ENCODE results near the gene TIGD7. TPM values are rescaled to one million over a fixed set of nuclear protein-coding genes. Genes with fewer than 3 reads are reported as not detected.
A peak's percentile ranks its signal among the peaks of the same experiment; 100 is the strongest.

The TIGD7 gene
- total and polyA plus RNA-seq, 3 donors from 2014 or later, result 12.7 to 22.6 (median 17.5) TPM

GRCh38 chr16:3317315-3317999, 12.2 kb upstream of the TIGD7 start:
- Histone ChIP-seq H3K36me3 (ENCODE audit: low read depth, missing control alignments) (no peaks in the 10 kb centered on the region), H3K4me1 (no peaks in the 10 kb centered on the region), H3K27me3 (no peaks in the 10 kb centered on the region), H3K4me3 (no peak overlapping the region), H3K27ac (no peak overlapping the region), H3K9me3 (no peaks in the 10 kb centered on the region)
- no peak for TF ChIP-seq CTCF (IDR thresholded peaks at IDR 0.05)
- TF ChIP-seq POLR2A (IDR thresholded peaks at IDR 0.05), result no peak
- intact Hi-C loops (cut with DNase I; ENCODE audit: low total_unique reads), result loop anchor here (10.0 kb wide), 1 partner anchor 67 kb away; no protein-coding TSS in a partner anchor
- DNase-seq, result no peak
- WGBS, 2 donors, result 99% methylated on average over 3 of the region's 3 CpGs

- no peaks in the 10 kb centered on the region for H3K36me3 ChIP-seq (ENCODE audit: low read depth, missing control alignments)
- TF ChIP-seq POLR2A (IDR thresholded peaks at IDR 0.05) (no peak), CTCF (IDR thresholded peaks at IDR 0.05) (no peak)
- no peak for DNase-seq
- H3K9me3 ChIP-seq, result no peaks in the 10 kb centered on the region
- WGBS, 2 donors, result 92 to 93% methylated on average over 4 of the region's 4 CpGs
- H3K4me3 ChIP-seq, result no peak overlapping the region
- peaks cover 3% of the 10 kb centered on the region for H3K4me1 ChIP-seq
- H3K27me3 ChIP-seq, result no peaks in the 10 kb centered on the region
- H3K27ac ChIP-seq, result no peak overlapping the region
- intact Hi-C loops (cut with DNase I; ENCODE audit: low total_unique reads), result loop anchor here (10.0 kb wide), 1 partner anchor 73 kb away; no protein-coding TSS in a partner anchor
Measured at GRCh38 chr16:3311496-3311895, 6.3 kb upstream of the TIGD7 start.

GRCh38 chr16:3306078-3306477, 848 bp upstream of the TIGD7 start:
- Histone ChIP-seq H3K27ac (peak overlapping the region; percentile 75 to 85), H3K4me1 (peaks cover 9% of the 10 kb centered on the region), H3K4me3 (peak overlapping the region; percentile 74 to 77), H3K27me3 (no peaks in the 10 kb centered on the region), H3K9me3 (no peaks in the 10 kb centered on the region), H3K36me3 (ENCODE audit: low read depth, missing control alignments) (no peaks in the 10 kb centered on the region)
- intact Hi-C loops (cut with DNase I; ENCODE audit: low total_unique reads), result no loop called here
- no peak for DNase-seq
- 41 to 47% methylated on average over 11 of the region's 11 CpGs for WGBS, 2 donors
- TF ChIP-seq POLR2A (IDR thresholded peaks at IDR 0.05), result no peak
- no peak for TF ChIP-seq CTCF (IDR thresholded peaks at IDR 0.05)

- 40 to 64% methylated on average over 4 of the region's 4 CpGs for WGBS, 2 donors
- Histone ChIP-seq H3K4me1 (peaks cover 9% of the 10 kb centered on the region), H3K27me3 (no peaks in the 10 kb centered on the region), H3K36me3 (ENCODE audit: low read depth, missing control alignments) (no peaks in the 10 kb centered on the region), H3K27ac (no peak overlapping the region), H3K9me3 (no peaks in the 10 kb centered on the region), H3K4me3 (peak overlapping the region; percentile 74 to 77)
- TF ChIP-seq CTCF (IDR thresholded peaks at IDR 0.05) (no peak), POLR2A (IDR thresholded peaks at IDR 0.05) (no peak)
- no peak for DNase-seq
- intact Hi-C loops (cut with DNase I; ENCODE audit: low total_unique reads), result no loop called here
Measured at GRCh38 chr16:3304370-3304769, 860 bp downstream of the TIGD7 start.

- H3K9me3 ChIP-seq, result no peaks in the 10 kb centered on the region
- no peaks in the 10 kb centered on the region for H3K27me3 ChIP-seq
- intact Hi-C loops (cut with DNase I; ENCODE audit: low total_unique reads), result no loop called here
- H3K4me1 ChIP-seq, result no peaks in the 10 kb centered on the region
- 36 to 66% methylated on average over 13 of the region's 13 CpGs for WGBS, 2 donors
- no peak for DNase-seq
- H3K36me3 ChIP-seq (ENCODE audit: low read depth, missing control alignments), result no peaks in the 10 kb centered on the region
- no peak for TF ChIP-seq POLR2A (IDR thresholded peaks at IDR 0.05)
- TF ChIP-seq CTCF (IDR thresholded peaks at IDR 0.05), result no peak
- no peak overlapping the region for H3K27ac ChIP-seq
- H3K4me3 ChIP-seq, result peak overlapping the region; percentile 16 to 40
Measured at GRCh38 chr16:3295783-3296182, 9.4 kb downstream of the TIGD7 start.
